Keratinocyte (primary cell): ENCODE measurements around the gene GNB4.

Experiments used
- CTCF ChIP-seq, 3 experiments: IDR thresholded peaks in 1 of 3; conservative IDR thresholded peaks in 1 of 3; optimal IDR thresholded peaks in 1 of 3; 2 replicates in 2 of 3; 3 replicates in 1 of 3; pipeline versions ENCODE3 to v1.5.1; 2011; ENCODE audit warnings: low read length in 3 of 3, mild to moderate bottlenecking in 3 of 3, moderate library complexity in 2 of 3, control low read depth in 1 of 3, inconsistent platforms in 1 of 3; ENCODE audit not compliant: insufficient read depth in 2 of 3; ENCODE audit errors: extremely low read depth in 1 of 3
- EZH2 ChIP-seq: IDR thresholded peaks from one replicate; pipeline ENCODE4 v1.6.1; 2012; ENCODE audit warnings: inconsistent platforms, mild to moderate bottlenecking, low read length, moderate library complexity

- TF ChIP-seq CTCF (optimal IDR thresholded peaks at IDR 0.05 in 1 of 3, IDR thresholded peaks at IDR 0.05 in 1 of 3, conservative IDR thresholded peaks at IDR 0.05 in 1 of 3; ENCODE audit: extremely low read depth in 1 of 3, insufficient read depth in 2 of 3, low read length in 3 of 3) (no peak), EZH2 (no peak)
Measured at GRCh38 chr3:179455954-179456353, 4.7 kb upstream of the GNB4 start.
